Measurements from ENCODE around the gene HNRNPA2B1.
A peak's percentile ranks its signal among the peaks of the same experiment; 100 is the strongest.
"Not testable (repeated sequence)": the region's sequence is repeated elsewhere in the genome, so short reads cannot be mapped to it uniquely, and the experiment has no call there.

Gene HNRNPA2B1

GRCh38 chr7:26163804-26164203 lies 36.7 kb downstream of the HNRNPA2B1 start:
- not testable (repeated sequence) for ATAC-seq

- ATAC-seq, result no peak
Observed at GRCh38 chr7:26162431-26162830, 38.1 kb downstream of the HNRNPA2B1 start.

- no peak for ATAC-seq
Observed at GRCh38 chr7:26160896-26161295, 39.6 kb downstream of the HNRNPA2B1 start.

GRCh38 chr7:26159243-26159642 lies 41.3 kb downstream of the HNRNPA2B1 start:
- ATAC-seq, result no peak

- no peak for ATAC-seq
Observed at GRCh38 chr7:26157520-26158105, 42.9 kb downstream of the HNRNPA2B1 start.

GRCh38 chr7:26156451-26157420 lies 43.8 kb downstream of the HNRNPA2B1 start:
- peak; percentile 57 to 58 for ATAC-seq

GRCh38 chr7:26155531-26156375 lies 44.8 kb downstream of the HNRNPA2B1 start:
- no peak for ATAC-seq

- peak; percentile 15 to 17 for ATAC-seq
Observed at GRCh38 chr7:26153823-26154783, 46.4 kb downstream of the HNRNPA2B1 start.

GRCh38 chr7:26153241-26153822 lies 47.2 kb downstream of the HNRNPA2B1 start:
- peak; percentile 37 to 43 for ATAC-seq

GRCh38 chr7:26152782-26153240 lies 47.7 kb downstream of the HNRNPA2B1 start:
- ATAC-seq, result peak in 1 of 2 donors; percentile 6

GRCh38 chr7:26151953-26152781 lies 48.4 kb downstream of the HNRNPA2B1 start, which contains the start of gene NFE2L3:
TSS of gene NFE2L3 (plus strand) at chr7:26152198. CDS start at chr7:26152499, 301 bp downstream.
- ATAC-seq, result peak; percentile 55 to 60

- no peak for ATAC-seq
Observed at GRCh38 chr7:26151650-26151952, 48.9 kb downstream of the HNRNPA2B1 start.

- ATAC-seq, result no peak
Observed at GRCh38 chr7:26151096-26151495, 49.5 kb downstream of the HNRNPA2B1 start.

- no peak for ATAC-seq
Observed at GRCh38 chr7:26149391-26149977, 51.1 kb downstream of the HNRNPA2B1 start.

- not testable (repeated sequence) for ATAC-seq
Observed at GRCh38 chr7:26148307-26148700, 52.2 kb downstream of the HNRNPA2B1 start.

GRCh38 chr7:26147646-26148306 lies 52.8 kb downstream of the HNRNPA2B1 start:
- ATAC-seq, result not testable (repeated sequence)

GRCh38 chr7:26147030-26147429 lies 53.5 kb downstream of the HNRNPA2B1 start:
- no peak for ATAC-seq

- ATAC-seq, result no peak
Observed at GRCh38 chr7:26145238-26145637, 55.3 kb downstream of the HNRNPA2B1 start.

Measured in activated CD4-positive, CD25-positive, alpha-beta regulatory T cell treated with anti-CD3 and anti-CD28 coated beads, Interleukin-2, amount 50 U/mL, for 24 hours (primary cell).